Forelimb muscle (tissue), 1 donor: Measurements from ENCODE around the gene CTAGE15. TPM values are rescaled to one million over a fixed set of nuclear protein-coding genes. Genes with fewer than 3 reads are reported as not detected.
"Not testable (repeated sequence)": the region's sequence is repeated elsewhere in the genome, so short reads cannot be mapped to it uniquely, and the experiment has no call there.

Source experiments
- DNase-seq: peaks from one replicate; pipeline ENCODE4 v3.0.0-alpha.2; 2013; ENCODE audit warnings: low read depth
- polyA plus RNA-seq: library from polyadenylated mRNA; unstranded; fragments of 120-200 nt; gene quantifications from one replicate; pipeline ENCODE4 v1.2.1, GENCODE V29; 2013; ENCODE audit not compliant: insufficient read length

Gene CTAGE15
- polyA plus RNA-seq, result not detected

- DNase-seq, result not testable (repeated sequence)
Observed at GRCh38 chr7:143571501-143571900, at the start of gene CTAGE15. Gene CTAGE15, plus strand, starts transcription at chr7:143571801. Its CDS starts 17 bp downstream, at chr7:143571818.

- DNase-seq, result not testable (repeated sequence)
Observed at GRCh38 chr7:143522309-143522916, 49.2 kb upstream of the CTAGE15 start.

- not testable (repeated sequence) for DNase-seq
Observed at GRCh38 chr7:143531169-143531926, 40.3 kb upstream of the CTAGE15 start.

- DNase-seq, result not testable (repeated sequence)
Observed at GRCh38 chr7:143531932-143532331, 39.7 kb upstream of the CTAGE15 start.

GRCh38 chr7:143533213-143533839 lies 38.3 kb upstream of the CTAGE15 start:
- DNase-seq, result not testable (repeated sequence)

GRCh38 chr7:143536443-143536842 lies 35.2 kb upstream of the CTAGE15 start:
- not testable (repeated sequence) for DNase-seq

- DNase-seq, result not testable (repeated sequence)
Observed at GRCh38 chr7:143543288-143544038, 28.1 kb upstream of the CTAGE15 start.

- DNase-seq, result not testable (repeated sequence)
Observed at GRCh38 chr7:143555968-143556367, 15.6 kb upstream of the CTAGE15 start.

GRCh38 chr7:143563306-143563705 lies 8.3 kb upstream of the CTAGE15 start:
- DNase-seq, result not testable (repeated sequence)

GRCh38 chr7:143566001-143566400 lies 5.6 kb upstream of the CTAGE15 start:
- not testable (repeated sequence) for DNase-seq

GRCh38 chr7:143588183-143588582 lies 16.6 kb downstream of the CTAGE15 start:
- not testable (repeated sequence) for DNase-seq

GRCh38 chr7:143589897-143590296 lies 18.3 kb downstream of the CTAGE15 start:
- DNase-seq, result not testable (repeated sequence)

GRCh38 chr7:143598086-143598485 lies 26.5 kb downstream of the CTAGE15 start:
- DNase-seq, result not testable (repeated sequence)

- not testable (repeated sequence) for DNase-seq
Observed at GRCh38 chr7:143603549-143603948, 31.9 kb downstream of the CTAGE15 start.

- not testable (repeated sequence) for DNase-seq
Observed at GRCh38 chr7:143606088-143606487, 34.5 kb downstream of the CTAGE15 start.

- DNase-seq, result not testable (repeated sequence)
Observed at GRCh38 chr7:143615545-143615944, 43.9 kb downstream of the CTAGE15 start.

- DNase-seq, result not testable (repeated sequence)
Observed at GRCh38 chr7:143617204-143617603, 45.6 kb downstream of the CTAGE15 start.

GRCh38 chr7:143620058-143620457 lies 48.5 kb downstream of the CTAGE15 start:
- not testable (repeated sequence) for DNase-seq

GRCh38 chr7:143620646-143621045 lies 49.0 kb downstream of the CTAGE15 start, which contains the start of gene TCAF2:
Gene TCAF2, plus strand, starts transcription at chr7:143620974.
- not testable (repeated sequence) for DNase-seq

GRCh38 chr7:143621175-143621574 lies 49.6 kb downstream of the CTAGE15 start:
- not testable (repeated sequence) for DNase-seq

GRCh38 chr7:143622130-143622529 lies 50.5 kb downstream of the CTAGE15 start:
- DNase-seq, result not testable (repeated sequence)
